Measurements from ENCODE around the gene WWOX. TPM values are rescaled to one million over a fixed set of nuclear protein-coding genes. Genes with fewer than 3 reads are reported as not detected.

WWOX gene
- total RNA-seq, 1 donor from 2014 or later: 29.6 TPM

DNA sequence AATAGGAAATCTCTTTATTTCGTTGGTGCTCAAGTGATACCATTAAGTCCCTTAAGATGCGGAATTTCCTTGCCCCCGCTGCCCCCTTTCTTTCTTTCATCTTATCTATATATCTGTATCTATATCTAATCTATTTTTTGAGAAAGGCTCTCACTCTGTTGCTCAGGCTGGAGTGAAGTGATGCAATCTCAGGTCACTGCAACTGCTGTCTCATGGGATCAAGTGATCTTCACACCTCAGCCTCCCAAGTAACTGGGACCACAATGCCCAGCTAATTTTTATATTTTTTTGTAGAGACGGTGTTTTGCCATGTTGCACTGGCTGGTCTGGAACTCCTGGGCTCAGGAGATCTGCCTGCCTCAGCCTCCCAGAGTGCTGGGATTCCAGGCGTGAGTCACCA is 693.5 kb downstream of the WWOX start:
- TF ChIP-seq, protein P1, sequence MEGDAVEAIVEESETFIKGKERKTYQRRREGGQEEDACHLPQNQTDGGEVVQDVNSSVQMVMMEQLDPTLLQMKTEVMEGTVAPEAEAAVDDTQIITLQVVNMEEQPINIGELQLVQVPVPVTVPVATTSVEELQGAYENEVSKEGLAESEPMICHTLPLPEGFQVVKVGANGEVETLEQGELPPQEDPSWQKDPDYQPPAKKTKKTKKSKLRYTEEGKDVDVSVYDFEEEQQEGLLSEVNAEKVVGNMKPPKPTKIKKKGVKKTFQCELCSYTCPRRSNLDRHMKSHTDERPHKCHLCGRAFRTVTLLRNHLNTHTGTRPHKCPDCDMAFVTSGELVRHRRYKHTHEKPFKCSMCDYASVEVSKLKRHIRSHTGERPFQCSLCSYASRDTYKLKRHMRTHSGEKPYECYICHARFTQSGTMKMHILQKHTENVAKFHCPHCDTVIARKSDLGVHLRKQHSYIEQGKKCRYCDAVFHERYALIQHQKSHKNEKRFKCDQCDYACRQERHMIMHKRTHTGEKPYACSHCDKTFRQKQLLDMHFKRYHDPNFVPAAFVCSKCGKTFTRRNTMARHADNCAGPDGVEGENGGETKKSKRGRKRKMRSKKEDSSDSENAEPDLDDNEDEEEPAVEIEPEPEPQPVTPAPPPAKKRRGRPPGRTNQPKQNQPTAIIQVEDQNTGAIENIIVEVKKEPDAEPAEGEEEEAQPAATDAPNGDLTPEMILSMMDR (conservative IDR thresholded peaks at IDR 0.05; ENCODE audit: low read depth, low read length): no peak
- DNase-seq (ENCODE audit: low read depth): no peak
- no peak overlapping the region for H3K4me3 ChIP-seq (ENCODE audit: low read depth, low read length)

DNA sequence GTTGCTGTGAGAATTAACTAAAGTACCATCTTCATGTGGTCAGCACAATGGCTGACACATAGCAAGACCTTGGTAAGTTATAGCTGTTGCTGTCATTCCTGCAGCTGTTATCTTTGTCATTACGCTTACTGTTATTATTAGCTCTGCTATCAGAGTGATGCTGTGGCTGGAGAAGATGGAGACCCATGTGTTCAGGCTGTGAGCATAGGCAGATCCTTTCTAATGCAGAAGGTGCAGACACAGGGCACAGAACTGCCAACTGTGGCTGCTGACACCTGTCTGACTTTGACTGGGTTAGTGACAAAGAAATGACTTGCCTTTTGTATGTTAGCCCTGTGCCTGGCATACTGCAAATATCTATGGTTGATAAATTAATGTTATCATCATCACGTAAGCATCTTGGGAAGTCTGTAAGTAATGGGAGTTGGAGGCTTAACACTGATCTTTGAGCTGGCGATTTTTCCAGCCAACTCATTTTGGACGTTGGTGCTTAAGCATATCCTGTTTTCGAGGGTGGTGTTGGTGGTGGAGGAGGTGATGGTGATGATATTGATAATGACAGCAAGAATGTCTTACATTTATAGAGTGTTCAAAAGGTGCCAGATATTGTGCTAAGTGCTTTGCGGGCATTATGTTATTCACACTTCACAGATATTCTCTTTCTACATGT is 695.3 kb downstream of the WWOX start:
- H3K4me3 ChIP-seq (ENCODE audit: low read depth, low read length): no peak overlapping the region
- TF ChIP-seq, protein P1 (conservative IDR thresholded peaks at IDR 0.05; ENCODE audit: low read depth, low read length): no peak
- no peak for DNase-seq (ENCODE audit: low read depth)

DNA sequence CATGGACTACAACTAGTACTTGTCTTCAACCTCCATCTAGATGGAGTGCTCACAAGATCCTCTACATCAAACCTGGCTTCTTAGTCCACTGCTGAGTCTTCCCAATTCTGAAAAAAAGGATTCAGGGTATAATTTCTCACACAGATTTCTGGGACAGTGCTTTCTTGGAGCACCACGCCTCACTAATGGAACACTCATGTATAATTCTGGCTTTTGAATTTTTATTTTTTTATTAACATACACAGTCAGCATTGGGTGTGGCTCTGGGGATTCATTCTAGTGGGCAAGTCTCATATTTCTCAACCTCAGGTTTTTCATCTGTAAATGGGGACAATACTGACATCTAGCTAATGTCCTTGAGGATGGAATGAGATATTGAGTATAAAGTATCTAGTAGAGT is 696.0 kb downstream of the WWOX start:
- TF ChIP-seq, protein P1 (conservative IDR thresholded peaks at IDR 0.05; ENCODE audit: low read depth, low read length): no peak
- H3K4me3 ChIP-seq (ENCODE audit: low read depth, low read length): no peak overlapping the region
- no peak for DNase-seq (ENCODE audit: low read depth)

DNA sequence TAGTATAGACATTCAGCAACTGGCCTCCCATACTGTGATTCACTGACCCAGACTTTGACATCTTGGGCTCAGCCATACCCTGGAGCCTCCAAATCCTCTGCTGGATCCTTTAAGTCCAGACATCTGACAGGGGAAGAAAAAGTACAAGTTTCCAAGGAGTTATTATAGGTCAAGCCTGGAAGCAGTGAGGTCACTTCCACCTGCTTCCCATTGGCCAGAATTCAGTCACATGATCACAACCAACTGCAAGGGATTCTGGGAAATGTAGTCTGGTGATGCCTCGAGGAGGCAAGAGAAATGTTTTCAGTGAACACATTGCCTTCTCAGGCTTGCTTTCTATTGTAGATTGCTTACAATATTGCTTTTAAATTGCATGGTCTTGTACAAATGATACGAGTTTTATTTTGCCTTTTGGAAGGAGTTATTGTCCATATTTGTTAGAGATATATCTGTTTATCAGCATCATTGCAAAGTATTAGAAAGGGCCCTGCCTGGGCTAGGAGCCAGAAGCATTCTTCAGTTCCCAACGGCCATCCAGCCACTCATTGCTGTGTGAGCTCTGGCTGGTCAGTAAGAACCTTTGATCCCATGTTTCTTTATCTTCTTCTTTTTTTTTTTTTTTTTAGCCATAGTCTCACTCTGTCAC is 696.9 kb downstream of the WWOX start:
- TF ChIP-seq, protein P1 (conservative IDR thresholded peaks at IDR 0.05; ENCODE audit: low read depth, low read length): no peak
- DNase-seq (ENCODE audit: low read depth): no peak

DNA sequence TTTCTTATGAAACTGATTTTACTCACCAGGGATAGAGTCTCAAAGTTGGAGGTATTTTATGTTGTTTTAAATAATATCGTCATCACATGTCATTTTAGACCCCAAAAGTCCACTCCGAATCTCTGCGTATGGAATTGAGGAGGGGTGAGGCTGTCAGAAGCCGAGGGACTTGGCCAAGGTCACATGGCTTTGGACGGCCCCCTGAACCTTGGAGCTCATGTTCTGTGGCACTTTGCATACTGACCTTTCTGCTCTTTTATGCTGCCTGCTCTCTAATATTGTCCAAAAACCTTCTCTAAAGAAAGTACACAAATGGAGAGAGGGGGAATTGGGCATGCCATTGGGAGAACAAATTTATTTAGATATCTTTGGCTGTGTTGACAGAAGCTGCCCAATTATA is 700.0 kb downstream of the WWOX start:
- DNase-seq (ENCODE audit: low read depth): no peak
- TF ChIP-seq, protein P1 (conservative IDR thresholded peaks at IDR 0.05; ENCODE audit: low read depth, low read length): no peak
- H3K4me3 ChIP-seq (ENCODE audit: low read depth, low read length): no peak overlapping the region

More for the DNA sequence above, 696.9 kb downstream of the WWOX start:
- H3K4me3 ChIP-seq (ENCODE audit: low read depth, low read length): no peak overlapping the region

DNA sequence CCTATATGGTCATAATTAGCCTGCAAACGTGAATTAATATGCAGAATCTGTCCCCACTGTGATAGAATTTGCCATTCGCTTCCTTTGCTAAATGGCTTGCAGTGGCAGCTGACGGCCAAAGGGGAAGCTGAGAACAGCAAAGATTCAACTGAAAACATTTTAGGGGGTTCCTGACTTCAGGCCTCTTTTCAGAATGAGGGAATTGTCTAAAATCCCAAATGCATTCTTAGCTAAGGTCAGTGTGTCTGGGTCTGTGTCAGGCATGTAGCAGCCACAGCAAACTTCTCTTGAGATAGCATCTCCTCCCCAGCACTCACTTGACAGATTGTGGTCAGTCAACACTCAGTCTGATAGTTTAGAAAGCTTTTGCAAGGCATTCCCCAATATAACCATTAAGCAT is 701.1 kb downstream of the WWOX start:
- DNase-seq (ENCODE audit: low read depth): no peak
- no peak overlapping the region for H3K4me3 ChIP-seq (ENCODE audit: low read depth, low read length)
- TF ChIP-seq, protein P1 (conservative IDR thresholded peaks at IDR 0.05; ENCODE audit: low read depth, low read length): no peak

Data from epithelial cell of proximal tubule (primary cell).